Medulla oblongata (tissue), 1 donor: ENCODE measurements around the gene KRTAP1-5.
"Not testable (repeated sequence)": the region's sequence is repeated elsewhere in the genome, so short reads cannot be mapped to it uniquely, and the experiment has no call there.

Source experiments
- DNase-seq: peaks from one replicate; pipeline ENCODE4 v3.0.0-alpha.2; 2015; ENCODE audit errors: extremely low spot score

KRTAP1-5 gene

GRCh38 chr17:41004397-41004796 lies 22.6 kb downstream of the KRTAP1-5 start:
- DNase-seq: no peak

- no peak for DNase-seq
Observed at GRCh38 chr17:41003926-41004325, 23.1 kb downstream of the KRTAP1-5 start.

DNA sequence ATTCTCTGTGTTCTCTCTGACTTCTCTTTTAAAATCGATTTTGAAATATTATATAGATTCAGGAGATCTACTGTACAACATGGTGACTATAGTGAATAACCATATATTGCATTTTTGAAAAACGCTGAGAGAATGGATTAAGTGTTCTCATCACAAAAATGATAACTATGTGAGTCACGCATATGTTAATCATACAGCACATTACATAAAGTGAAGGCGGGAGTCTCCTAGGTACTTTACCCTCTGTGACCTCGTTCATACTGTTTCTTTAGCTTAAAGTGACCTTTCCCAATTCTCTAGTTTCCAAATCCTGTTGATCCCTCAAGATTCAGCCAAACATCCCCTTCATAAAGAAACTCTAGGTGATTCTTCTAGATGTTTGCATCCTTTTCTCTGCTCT lies 24.2 kb downstream of the KRTAP1-5 start:
- DNase-seq: no peak

DNA sequence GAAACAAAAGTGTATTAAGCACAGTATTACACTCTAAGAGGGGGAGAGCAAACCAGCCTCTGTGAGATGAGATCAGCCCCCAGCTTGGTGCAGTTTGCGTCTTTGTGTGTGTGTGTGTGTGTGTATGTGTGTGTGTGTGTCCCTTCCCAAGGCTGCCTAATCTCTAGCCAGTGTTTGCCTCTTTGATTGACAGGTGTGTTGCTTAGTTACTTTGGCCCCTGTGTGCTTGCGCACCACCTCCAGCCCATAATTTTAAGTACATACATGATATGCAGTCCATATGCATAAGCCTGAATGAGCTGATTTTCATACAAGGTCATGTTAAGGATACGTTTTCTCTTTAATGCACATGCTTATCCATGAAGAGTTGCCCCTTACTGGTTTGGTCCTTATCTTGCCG lies 25.2 kb downstream of the KRTAP1-5 start:
- DNase-seq: no peak

DNA sequence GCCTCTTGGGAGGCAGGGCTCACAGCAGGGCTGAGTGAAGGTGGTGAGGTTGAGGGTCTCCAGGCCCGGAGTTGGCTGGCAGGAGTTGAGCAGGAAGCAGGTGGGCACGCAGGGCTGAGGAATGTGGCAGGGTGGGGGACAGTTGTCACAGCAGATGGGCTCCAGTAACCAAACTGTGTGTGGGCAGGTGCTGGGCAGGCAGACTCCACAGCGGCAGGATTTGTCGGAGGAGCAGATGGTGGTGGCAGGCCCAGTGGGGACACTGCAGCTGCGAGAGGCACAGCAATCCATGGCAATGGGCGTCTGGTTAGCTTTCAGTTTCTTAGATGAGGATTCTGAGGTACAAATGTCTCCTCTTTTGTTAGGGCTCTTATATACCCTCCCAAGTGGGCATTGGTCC lies 27.4 kb downstream of the KRTAP1-5 start, which contains the start of gene KRTAP3-2:
KRTAP3-2 (minus strand) TSS at position 344 of the 400 bp plus-strand sequence; CDS start at position 291, 53 bp downstream.
- not testable (repeated sequence) for DNase-seq

- no peak for DNase-seq
Observed at GRCh38 chr17:40997361-40997760, 29.6 kb downstream of the KRTAP1-5 start.

- no peak for DNase-seq
Observed at GRCh38 chr17:40996829-40997228, 30.2 kb downstream of the KRTAP1-5 start.

- no peak for DNase-seq
Observed at GRCh38 chr17:40995116-40995515, 31.9 kb downstream of the KRTAP1-5 start.

DNA sequence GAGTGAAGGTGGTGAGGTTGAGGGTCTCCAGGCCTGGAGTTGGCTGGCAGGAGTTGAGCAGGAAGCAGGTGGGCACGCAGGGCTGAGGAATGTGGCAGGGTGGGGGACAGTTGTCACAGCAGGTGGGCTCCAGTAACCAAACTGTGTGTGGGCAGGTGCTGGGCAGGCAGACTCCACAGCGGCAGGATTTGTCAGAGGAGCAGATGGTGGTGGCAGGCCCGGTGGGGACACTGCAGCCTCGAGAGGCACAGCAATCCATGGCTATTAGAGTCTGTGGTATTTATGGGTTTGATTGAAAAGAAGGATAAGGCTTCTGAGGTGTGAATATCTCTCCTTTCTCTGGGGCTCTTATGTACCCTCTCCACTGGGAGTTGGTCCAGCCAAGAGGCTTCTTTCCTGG lies 33.2 kb downstream of the KRTAP1-5 start, which contains the start of gene KRTAP3-3:
KRTAP3-3 (minus strand) TSS at position 326 of the 400 bp plus-strand sequence; CDS start at position 259, 67 bp downstream.
- DNase-seq: no peak

DNA sequence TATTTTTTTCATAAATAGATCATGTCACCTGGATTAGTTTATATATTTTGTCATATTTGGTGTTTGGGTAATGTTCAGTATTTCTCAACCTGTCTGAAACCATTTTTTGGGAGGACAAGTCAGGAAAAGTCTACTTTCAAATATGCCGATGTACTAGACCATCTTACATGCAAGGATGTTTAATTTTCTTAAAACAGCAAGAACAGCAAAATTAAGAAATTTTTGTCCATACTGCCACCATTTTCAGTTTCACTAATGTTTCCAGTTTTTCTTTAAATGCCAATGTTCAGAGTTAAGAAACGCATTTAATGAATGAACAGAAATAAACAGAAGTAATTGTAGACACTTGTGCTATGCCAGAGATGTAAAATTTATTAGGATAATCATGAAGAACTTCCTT lies 33.9 kb downstream of the KRTAP1-5 start:
- DNase-seq: no peak

DNA sequence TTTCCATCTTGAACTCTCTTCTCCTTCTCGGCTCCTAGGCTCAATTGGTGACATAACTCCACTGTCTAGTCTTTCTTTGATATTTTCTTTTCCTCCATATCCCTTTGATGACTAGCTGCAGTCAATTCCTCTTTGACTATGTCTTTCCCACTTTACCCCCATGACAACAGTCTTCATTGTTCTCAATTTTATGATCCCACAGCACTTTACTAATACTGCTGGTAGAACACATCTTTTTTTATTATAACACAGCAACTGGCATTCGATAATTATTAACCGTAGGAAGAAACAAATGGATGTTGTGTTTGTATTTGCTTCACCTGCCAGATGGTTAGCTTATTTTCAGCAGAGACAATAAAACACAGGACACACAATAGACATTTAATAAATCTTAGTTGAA lies 34.3 kb downstream of the KRTAP1-5 start:
- no peak for DNase-seq

DNA sequence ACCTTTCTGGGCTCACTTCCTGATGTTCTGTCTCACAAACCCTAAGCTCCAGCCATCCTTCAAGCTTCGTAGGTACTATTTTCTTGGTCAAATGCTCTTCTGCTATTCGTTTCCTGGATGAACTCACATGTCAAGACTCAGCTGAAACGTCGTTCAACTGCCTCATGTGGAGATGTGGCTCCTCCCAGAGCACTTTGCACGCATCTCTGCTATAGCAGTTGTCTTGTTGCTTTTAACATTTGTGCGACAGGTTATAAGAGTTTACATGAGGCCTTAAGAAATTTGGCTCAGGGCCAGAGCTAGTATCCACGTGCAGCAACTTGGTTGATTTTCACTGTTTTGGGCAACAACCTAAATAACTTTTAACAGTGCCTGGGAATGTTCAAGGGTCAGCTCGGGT lies 40.1 kb downstream of the KRTAP1-5 start:
- no peak for DNase-seq

- no peak for DNase-seq
Observed at GRCh38 chr17:40984226-40984625, 42.8 kb downstream of the KRTAP1-5 start, which contains the start of gene KRT40. Gene KRT40, minus strand, starts transcription at chr17:40984326. Its CDS starts 53 bp downstream, at chr17:40984273.

DNA sequence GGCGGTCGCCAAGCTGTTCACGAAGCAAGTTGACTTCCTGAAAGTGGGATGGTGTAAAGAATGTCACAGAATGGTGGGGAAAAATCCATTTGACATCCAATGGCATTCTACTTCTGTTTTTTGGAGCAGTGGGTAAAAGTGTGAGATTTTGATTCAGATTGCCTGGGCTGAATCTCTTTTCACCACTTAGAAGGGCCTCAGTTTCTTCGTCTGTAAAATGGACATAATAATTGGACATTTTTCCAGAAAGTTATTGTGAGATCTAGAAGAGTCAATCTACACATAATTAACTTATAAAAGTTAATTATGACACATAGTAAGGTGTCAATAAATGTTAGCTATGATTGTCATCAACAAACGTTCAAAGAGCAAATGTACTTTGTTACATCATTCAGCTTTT lies 45.9 kb downstream of the KRTAP1-5 start:
- no peak for DNase-seq

GRCh38 chr17:40980596-40980995 lies 46.4 kb downstream of the KRTAP1-5 start:
- peak; percentile 21 for DNase-seq

GRCh38 chr17:40980117-40980516 lies 46.9 kb downstream of the KRTAP1-5 start:
- no peak for DNase-seq

DNA sequence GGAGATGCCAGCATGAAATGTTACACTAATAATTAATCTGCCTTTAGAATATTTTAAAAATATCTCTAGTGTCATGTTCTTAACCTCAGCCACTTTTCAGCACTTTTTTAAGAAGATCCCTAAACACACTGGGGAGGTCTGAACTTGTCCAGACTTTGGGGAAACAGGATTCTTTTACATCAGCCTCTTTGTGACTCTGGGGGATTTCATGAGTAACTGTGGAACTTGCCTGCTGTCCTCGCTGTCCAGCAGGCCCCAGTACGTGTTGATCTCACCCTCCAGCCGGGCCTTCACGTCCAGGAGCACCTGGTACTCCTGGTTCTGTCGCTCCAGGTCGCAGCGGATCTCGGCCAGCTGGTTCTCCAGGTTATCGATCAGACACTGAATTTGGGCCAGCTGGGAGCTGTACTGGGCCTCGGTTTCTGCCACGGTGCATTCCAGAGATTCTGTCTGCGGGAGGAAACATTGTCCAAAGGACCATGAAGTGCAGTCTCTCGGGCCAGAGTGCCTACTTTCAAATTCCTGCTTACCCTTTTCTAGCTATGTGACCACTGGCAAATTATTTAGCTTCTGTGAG lies 48.3 kb downstream of the KRTAP1-5 start:
- no peak for DNase-seq
